VCaP (cell line): Measurements from ENCODE around the gene MGRN1.

Source experiments
- H3K27ac ChIP-seq: fragments of 450-650 bp; 2 replicates; pipeline ENCODE4 v1.5.1; 2017
- CTCF ChIP-seq: fragments of 450-650 bp; conservative IDR thresholded peaks from 2 replicates; pipeline ENCODE4 v1.5.1; 2017; ENCODE audit warnings: mild to moderate bottlenecking, moderate library complexity

MGRN1 gene

GRCh38 chr16:4675864-4676786 is 51.5 kb downstream of the MGRN1 start:
- TF ChIP-seq CTCF, result no peak
- H3K27ac ChIP-seq, result no peak overlapping the region

GRCh38 chr16:4676831-4677230 is 52.2 kb downstream of the MGRN1 start:
- no peak for TF ChIP-seq CTCF
- H3K27ac ChIP-seq, result no peak overlapping the region

DNA sequence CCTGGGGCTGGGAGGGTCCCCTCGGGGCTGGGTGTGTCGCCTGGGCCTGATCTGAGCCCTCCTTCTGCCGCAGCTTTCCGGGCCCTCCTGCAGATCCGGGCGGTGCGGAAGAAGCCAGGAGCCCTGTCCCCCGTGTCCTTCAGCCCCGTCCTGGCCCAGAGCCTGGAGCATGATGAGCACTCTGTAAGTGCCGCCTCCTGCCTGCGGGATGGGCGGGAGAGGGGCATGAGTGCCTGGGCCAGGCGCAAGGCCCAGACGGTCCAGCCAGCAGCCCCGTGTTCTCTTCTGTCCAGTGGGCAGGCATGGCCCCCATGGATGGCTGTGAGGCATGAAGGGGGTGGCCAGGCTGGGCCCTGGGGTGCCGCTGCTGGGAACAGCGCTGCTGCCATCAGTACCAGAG is 52.8 kb downstream of the MGRN1 start:
- no peak for TF ChIP-seq CTCF
- H3K27ac ChIP-seq, result no peak overlapping the region

- no peak for TF ChIP-seq CTCF
- H3K27ac ChIP-seq, result peak overlapping the region; percentile 96; the same call in 1 of the 2 replicates
Observed at GRCh38 chr16:4677994-4678393, 53.4 kb downstream of the MGRN1 start.

GRCh38 chr16:4678596-4678995 is 54.0 kb downstream of the MGRN1 start:
- TF ChIP-seq CTCF, result no peak
- H3K27ac ChIP-seq, result peak overlapping the region; percentile 96

DNA sequence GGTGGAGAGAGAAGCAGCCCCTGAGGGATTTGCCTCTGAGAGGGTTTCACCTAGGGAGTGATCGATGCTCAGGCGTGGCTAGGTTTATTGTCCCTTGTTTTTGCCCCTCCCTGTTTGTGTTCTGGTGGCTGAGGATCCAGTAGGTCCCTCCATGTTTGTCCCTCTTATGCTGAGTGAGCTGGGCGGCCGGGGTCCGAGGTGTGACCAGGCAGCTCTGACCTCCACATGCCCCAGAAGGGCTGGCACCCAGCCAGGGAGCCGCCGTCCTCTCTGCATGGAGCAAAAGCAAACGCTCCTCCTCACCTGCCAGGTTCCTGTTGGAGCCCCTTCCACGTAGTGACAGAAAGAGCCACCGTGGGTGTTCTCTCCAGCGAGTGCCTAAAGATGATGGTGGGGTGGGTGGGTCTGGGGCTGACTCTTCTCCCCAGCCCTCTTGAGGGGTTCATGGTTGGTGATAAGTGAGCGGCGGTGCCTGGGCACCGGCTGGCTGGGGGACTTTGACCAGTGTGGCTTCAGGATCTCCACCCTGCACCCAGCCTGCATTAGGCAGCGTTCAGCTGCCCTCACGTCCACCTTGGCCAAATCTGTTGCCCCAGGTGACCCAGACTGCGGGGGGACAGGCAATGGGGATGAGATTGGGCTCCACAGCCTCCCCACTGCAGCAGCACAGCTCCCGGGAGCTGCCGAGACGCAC is 54.7 kb downstream of the MGRN1 start:
- no peak for TF ChIP-seq CTCF

GRCh38 chr16:4679850-4680636 is 55.4 kb downstream of the MGRN1 start:
- TF ChIP-seq CTCF, result no peak
- peak overlapping the region; percentile 96 for H3K27ac ChIP-seq

More for the DNA sequence above, 54.7 kb downstream of the MGRN1 start:
- H3K27ac ChIP-seq, result peak overlapping the region; percentile 96
